GM10266 (cell line): Measurements from ENCODE around the gene FGB.
"Not testable (repeated sequence)": the region's sequence is repeated elsewhere in the genome, so short reads cannot be mapped to it uniquely, and the experiment has no call there.

Source experiments
- DNase-seq: peaks from one replicate; pipeline ENCODE4 v3.0.0; 2012; ENCODE audit errors: extremely low spot score
- CTCF ChIP-seq: IDR thresholded peaks from 2 replicates; pipeline ENCODE4 v1.5.1; 2012; ENCODE audit warnings: mild to moderate bottlenecking, low read depth; ENCODE audit not compliant: control insufficient read depth, insufficient read depth; ENCODE audit errors: missing control alignments

FGB gene

GRCh38 chr4:154588198-154588597 lies 25.4 kb downstream of the FGB start:
- DNase-seq, result no peak
- TF ChIP-seq CTCF, result no peak

- no peak for DNase-seq
- no peak for TF ChIP-seq CTCF
These were observed 26.7 kb downstream of the FGB start for GRCh38 chr4:154589296-154590197.

GRCh38 chr4:154590329-154591006 lies 27.7 kb downstream of the FGB start, which contains the start of gene FGA:
FGA (minus strand) TSS chr4:154590742; CDS start chr4:154590687, 55 bp downstream.
- no peak for TF ChIP-seq CTCF
- no peak for DNase-seq

GRCh38 chr4:154591890-154592289 lies 29.1 kb downstream of the FGB start:
- DNase-seq, result no peak
- TF ChIP-seq CTCF, result no peak

GRCh38 chr4:154593868-154594267 lies 31.1 kb downstream of the FGB start:
- no peak for DNase-seq
- TF ChIP-seq CTCF, result no peak

GRCh38 chr4:154594343-154594742 lies 31.5 kb downstream of the FGB start:
- DNase-seq, result not testable (repeated sequence)

GRCh38 chr4:154595807-154596206 lies 33.0 kb downstream of the FGB start:
- TF ChIP-seq CTCF, result no peak
- DNase-seq, result no peak

GRCh38 chr4:154597281-154597680 lies 34.5 kb downstream of the FGB start:
- DNase-seq, result not testable (repeated sequence)
